Keratinocyte (primary cell): Measurements from ENCODE around the gene CYP26C1. TPM values are rescaled to one million over a fixed set of nuclear protein-coding genes. Genes with fewer than 3 reads are reported as not detected.
"Not testable (repeated sequence)": the region's sequence is repeated elsewhere in the genome, so short reads cannot be mapped to it uniquely, and the experiment has no call there.

ENCODE experiments used
- DNase-seq: peaks from one replicate; pipeline ENCODE4 v3.0.0-alpha.2; 2011; ENCODE audit warnings: low read depth, missing footprints, low spot score
- FAIRE-seq: peaks from 2 replicates; lab custom pipeline; 2011; peaks lifted over from hg19 to GRCh38; lab: Jason Lieb, UNC
- H2AFZ ChIP-seq: 2 replicates; pipeline ENCODE4 v1.6.0; 2012; ENCODE audit warnings: low read length, control low read depth, inconsistent platforms; ENCODE audit not compliant: control insufficient read depth
- H3K27ac ChIP-seq: 2 replicates; pipeline ENCODE4 v1.5.1; 2011; ENCODE audit warnings: low read length; ENCODE audit not compliant: control insufficient read depth, insufficient read depth
- H3K27me3 ChIP-seq: 3 replicates; pipeline ENCODE4 v1.6.0; 2011; ENCODE audit warnings: low read length; ENCODE audit not compliant: control insufficient read depth, insufficient read depth; ENCODE audit errors: extremely low read depth
- H3K36me3 ChIP-seq, 2 experiments: 2 replicates in 1 of 2; 3 replicates in 1 of 2; pipeline ENCODE4 v1.5.1; 2011; ENCODE audit warnings: low read length in 2 of 2, mild to moderate bottlenecking in 1 of 2; ENCODE audit not compliant: control insufficient read depth in 2 of 2, insufficient read depth in 2 of 2; ENCODE audit errors: extremely low read depth in 1 of 2
- H3K4me1 ChIP-seq: 3 replicates; pipeline ENCODE4 v1.5.1; 2011; ENCODE audit warnings: low read length; ENCODE audit not compliant: control insufficient read depth, insufficient read depth; ENCODE audit errors: extremely low read depth
- H3K4me2 ChIP-seq: 3 replicates; pipeline ENCODE4 v1.6.0; 2011; ENCODE audit warnings: low read depth, low read length; ENCODE audit not compliant: control insufficient read depth, insufficient read depth; ENCODE audit errors: extremely low read depth
- H3K4me3 ChIP-seq, 3 experiments: fragments of 200-600 bp in 1 of 3; sonication (generic) in 1 of 3; 2 replicates in 2 of 3; 3 replicates in 1 of 3; pipeline ENCODE4 v1.5.1; 2011 to 2016; ENCODE audit warnings: low read length in 3 of 3, mild to moderate bottlenecking in 3 of 3, control low read depth in 2 of 3, inconsistent platforms in 1 of 3, low read depth in 1 of 3, mixed read lengths in 1 of 3, mixed run types in 1 of 3, moderate library complexity in 1 of 3; ENCODE audit not compliant: control insufficient read depth in 2 of 3, insufficient read depth in 2 of 3; ENCODE audit errors: extremely low read depth in 1 of 3
- H3K79me2 ChIP-seq: 2 replicates; pipeline ENCODE4 v1.6.0; 2012; ENCODE audit warnings: low read length; ENCODE audit not compliant: control insufficient read depth, insufficient read depth
- H3K9ac ChIP-seq: 3 replicates; pipeline ENCODE4 v1.6.0; 2011; ENCODE audit warnings: low read length; ENCODE audit not compliant: control insufficient read depth, insufficient read depth; ENCODE audit errors: extremely low read depth
- H3K9me1 ChIP-seq: 3 replicates; pipeline ENCODE4 v1.6.0; 2011; ENCODE audit warnings: low read length; ENCODE audit not compliant: control insufficient read depth, insufficient read depth; ENCODE audit errors: extremely low read depth
- H3K9me3 ChIP-seq: 2 replicates; pipeline ENCODE4 v1.5.1; 2012; ENCODE audit warnings: low read depth, low read length; ENCODE audit not compliant: control insufficient read depth
- H4K20me1 ChIP-seq: 3 replicates; pipeline ENCODE4 v1.6.0; 2011; ENCODE audit warnings: low read length; ENCODE audit not compliant: control insufficient read depth, insufficient read depth; ENCODE audit errors: extremely low read depth
- EZH2 ChIP-seq: IDR thresholded peaks from one replicate; pipeline ENCODE4 v1.6.1; 2012; ENCODE audit warnings: inconsistent platforms, mild to moderate bottlenecking, low read length, moderate library complexity
- dilution Hi-C: fragments of 300-500 bp; cut with MboI; formaldehyde crosslinking; loops from one replicate; pipeline ENCODE4 v1.7.0; 2020; ENCODE audit warnings: low sequenced_read_pairs; ENCODE audit not compliant: extremely low pct_ligation_motif_present
- polyA plus RNA-seq, 5 experiments: library from polyadenylated mRNA; depleted of rRNA in 3 of 5; stranded (reverse) in 3 of 5; stranded (forward) in 1 of 5; unstranded in 1 of 5; fragments of >200 nt; gene quantifications; 1 replicate in 1 of 5; 2 replicates in 3 of 5; 3 replicates in 1 of 5; pipeline versions ENCODE4 v1.2.1 to v1.2.3, GENCODE V29; 2011 to 2012; ENCODE audit warnings: missing spikeins in 2 of 5, low read depth in 1 of 5, low replicate concordance in 1 of 5
- TF ChIP-seq, protein P1 (sequence below), 3 experiments: IDR thresholded peaks in 1 of 3; conservative IDR thresholded peaks in 1 of 3; optimal IDR thresholded peaks in 1 of 3; 2 replicates in 2 of 3; 3 replicates in 1 of 3; pipeline versions ENCODE3 to v1.5.1; 2011; ENCODE audit warnings: low read length in 3 of 3, mild to moderate bottlenecking in 3 of 3, moderate library complexity in 2 of 3, control low read depth in 1 of 3, inconsistent platforms in 1 of 3; ENCODE audit not compliant: insufficient read depth in 2 of 3; ENCODE audit errors: extremely low read depth in 1 of 3

Gene CYP26C1
- polyA plus RNA-seq, 1 donor (not counting 4 experiments of a cell fraction or from before 2014, with no cell fraction given) = not detected

DNA sequence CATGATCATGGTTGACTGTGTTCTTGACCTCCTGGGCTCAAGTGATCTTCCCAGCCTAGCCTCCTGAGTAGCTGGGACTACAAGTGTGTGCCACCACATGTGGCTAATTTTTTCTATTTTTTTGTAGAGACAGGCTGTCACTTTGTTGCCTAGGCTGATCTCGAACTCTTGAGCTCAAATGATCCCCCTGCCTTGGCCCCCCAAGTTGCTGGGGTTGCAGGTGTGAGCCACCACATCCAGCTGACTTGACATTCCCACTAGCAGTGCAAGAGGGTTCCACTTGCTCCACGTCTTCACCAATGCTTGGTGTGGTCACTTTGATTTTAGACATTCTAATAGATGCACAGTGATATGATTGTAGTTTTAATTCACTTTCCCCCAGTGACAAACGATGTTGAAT is 38.2 kb downstream of the CYP26C1 start:
- no peak overlapping the region for H3K27ac ChIP-seq
- H3K27me3 ChIP-seq = no peaks in the 10 kb centered on the region
- H3K79me2 ChIP-seq = no peaks in the 10 kb centered on the region
- dilution Hi-C loops = no loop called here
- H3K36me3 ChIP-seq = no peaks in the 10 kb centered on the region
- no peaks in the 10 kb centered on the region for H4K20me1 ChIP-seq
- TF ChIP-seq, protein P1, sequence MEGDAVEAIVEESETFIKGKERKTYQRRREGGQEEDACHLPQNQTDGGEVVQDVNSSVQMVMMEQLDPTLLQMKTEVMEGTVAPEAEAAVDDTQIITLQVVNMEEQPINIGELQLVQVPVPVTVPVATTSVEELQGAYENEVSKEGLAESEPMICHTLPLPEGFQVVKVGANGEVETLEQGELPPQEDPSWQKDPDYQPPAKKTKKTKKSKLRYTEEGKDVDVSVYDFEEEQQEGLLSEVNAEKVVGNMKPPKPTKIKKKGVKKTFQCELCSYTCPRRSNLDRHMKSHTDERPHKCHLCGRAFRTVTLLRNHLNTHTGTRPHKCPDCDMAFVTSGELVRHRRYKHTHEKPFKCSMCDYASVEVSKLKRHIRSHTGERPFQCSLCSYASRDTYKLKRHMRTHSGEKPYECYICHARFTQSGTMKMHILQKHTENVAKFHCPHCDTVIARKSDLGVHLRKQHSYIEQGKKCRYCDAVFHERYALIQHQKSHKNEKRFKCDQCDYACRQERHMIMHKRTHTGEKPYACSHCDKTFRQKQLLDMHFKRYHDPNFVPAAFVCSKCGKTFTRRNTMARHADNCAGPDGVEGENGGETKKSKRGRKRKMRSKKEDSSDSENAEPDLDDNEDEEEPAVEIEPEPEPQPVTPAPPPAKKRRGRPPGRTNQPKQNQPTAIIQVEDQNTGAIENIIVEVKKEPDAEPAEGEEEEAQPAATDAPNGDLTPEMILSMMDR (optimal IDR thresholded peaks at IDR 0.05 in 1 of 3, IDR thresholded peaks at IDR 0.05 in 1 of 3, conservative IDR thresholded peaks at IDR 0.05 in 1 of 3; ENCODE audit: extremely low read depth in 1 of 3, insufficient read depth in 2 of 3, low read length in 3 of 3) = no peak
- TF ChIP-seq EZH2 = no peak
- H3K4me3 ChIP-seq = no peak overlapping the region
- no peaks in the 10 kb centered on the region for H3K9me3 ChIP-seq
- DNase-seq = no peak
- FAIRE-seq = no peak
- no peak overlapping the region for H2AFZ ChIP-seq
- H3K4me2 ChIP-seq = no peak overlapping the region
- H3K9me1 ChIP-seq = no peaks in the 10 kb centered on the region
- no peak overlapping the region for H3K9ac ChIP-seq
- H3K4me1 ChIP-seq = no peaks in the 10 kb centered on the region

DNA sequence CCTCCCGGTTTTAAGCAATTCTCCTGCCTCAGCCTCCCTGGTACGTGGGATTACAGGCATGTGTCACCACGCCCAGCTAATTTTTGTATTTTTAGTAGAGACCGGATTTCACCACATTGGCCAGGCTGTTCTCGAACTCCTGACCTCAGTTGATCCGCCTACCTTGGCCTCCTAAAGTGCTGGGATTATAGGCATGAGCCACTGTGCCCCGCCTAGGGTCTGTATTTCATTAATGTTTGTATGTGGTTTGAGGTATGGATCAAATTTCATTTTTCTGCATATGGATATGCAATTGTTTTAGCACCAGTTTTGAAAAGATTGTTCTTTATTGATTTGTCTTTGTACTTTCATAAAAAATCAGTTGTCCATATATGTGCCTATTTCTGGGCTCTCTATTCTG is 39.1 kb downstream of the CYP26C1 start:
- H3K9me3 ChIP-seq = no peaks in the 10 kb centered on the region
- no peaks in the 10 kb centered on the region for H3K9me1 ChIP-seq
- H3K79me2 ChIP-seq = no peaks in the 10 kb centered on the region
- dilution Hi-C loops = loop anchor here (25.0 kb wide), 1 partner anchor 188 kb away; no protein-coding TSS in a partner anchor
- H2AFZ ChIP-seq = no peak overlapping the region
- no peaks in the 10 kb centered on the region for H3K4me1 ChIP-seq
- DNase-seq (no peak), FAIRE-seq (no peak)
- no peaks in the 10 kb centered on the region for H3K27me3 ChIP-seq
- no peak overlapping the region for H3K27ac ChIP-seq
- no peak overlapping the region for H3K4me2 ChIP-seq
- H4K20me1 ChIP-seq = no peaks in the 10 kb centered on the region
- H3K9ac ChIP-seq = no peak overlapping the region
- no peak for TF ChIP-seq EZH2
- TF ChIP-seq, protein P1 (optimal IDR thresholded peaks at IDR 0.05 in 1 of 3, IDR thresholded peaks at IDR 0.05 in 1 of 3, conservative IDR thresholded peaks at IDR 0.05 in 1 of 3; ENCODE audit: extremely low read depth in 1 of 3, insufficient read depth in 2 of 3, low read length in 3 of 3) = no peak
- no peaks in the 10 kb centered on the region for H3K36me3 ChIP-seq
- no peak overlapping the region for H3K4me3 ChIP-seq

DNA sequence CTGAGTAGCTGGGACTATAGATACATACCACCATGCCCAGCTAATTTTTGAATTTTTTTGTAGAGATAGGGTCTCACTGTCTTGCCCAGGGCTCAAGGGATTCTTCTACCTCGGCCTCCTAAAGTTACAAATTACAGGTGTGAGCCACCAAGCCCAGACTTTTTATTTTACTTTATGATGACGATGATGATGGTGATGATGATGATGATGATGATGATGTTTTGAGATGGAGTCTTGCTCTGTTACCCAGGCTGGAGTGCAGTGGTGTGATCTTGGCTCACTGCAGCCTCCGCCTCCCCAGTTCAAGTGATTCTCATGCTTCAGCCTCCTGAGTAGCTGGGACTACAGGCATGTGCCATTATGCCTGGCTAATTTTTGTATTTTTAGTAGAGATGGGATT is 40.5 kb downstream of the CYP26C1 start:
- dilution Hi-C loops = loop anchor here (25.0 kb wide), 1 partner anchor 186 kb away; no protein-coding TSS in a partner anchor

More for the DNA sequence above, 40.5 kb downstream of the CYP26C1 start:
- H3K27ac ChIP-seq, H3K4me3 ChIP-seq, H2AFZ ChIP-seq, H3K9me3 ChIP-seq, H3K9ac ChIP-seq, H3K9me1 ChIP-seq, H3K4me1 ChIP-seq, DNase-seq, FAIRE-seq, H3K27me3 ChIP-seq, H3K36me3 ChIP-seq, H3K4me2 ChIP-seq, H4K20me1 ChIP-seq, H3K79me2 ChIP-seq: not testable (repeated sequence)
